Lower leg skin (tissue), 3 donors: Measurements from ENCODE around the gene CDK11A.

ENCODE experiments used
- CTCF ChIP-seq, 3 donors: fragments of 450-650 bp; IDR thresholded peaks; one replicate each; pipeline ENCODE4 v1.5.1; 2016; ENCODE audit warnings: antibody characterized with exemption in 3 of 3, mild to moderate bottlenecking in 3 of 3, moderate library complexity in 2 of 3
- POLR2A ChIP-seq, 2 donors: fragments of 450-650 bp; IDR thresholded peaks; one replicate each; pipeline ENCODE4 v1.6.1; 2016 to 2017; ENCODE audit warnings: antibody characterized with exemption in 2 of 2, mild to moderate bottlenecking in 1 of 2, moderate library complexity in 1 of 2

GRCh38 chr1:1755426-1755825 lies 31.3 kb upstream of the CDK11A start:
- TF ChIP-seq CTCF (IDR thresholded peaks at IDR 0.05) (no peak), POLR2A (IDR thresholded peaks at IDR 0.05) (no peak)
